Measurements from ENCODE around the gene IMPG2. TPM values are rescaled to one million over a fixed set of nuclear protein-coding genes. Genes with fewer than 3 reads are reported as not detected.

Gene IMPG2
- total RNA-seq, 1 experiment from 2014 or later: 0.04 TPM

DNA sequence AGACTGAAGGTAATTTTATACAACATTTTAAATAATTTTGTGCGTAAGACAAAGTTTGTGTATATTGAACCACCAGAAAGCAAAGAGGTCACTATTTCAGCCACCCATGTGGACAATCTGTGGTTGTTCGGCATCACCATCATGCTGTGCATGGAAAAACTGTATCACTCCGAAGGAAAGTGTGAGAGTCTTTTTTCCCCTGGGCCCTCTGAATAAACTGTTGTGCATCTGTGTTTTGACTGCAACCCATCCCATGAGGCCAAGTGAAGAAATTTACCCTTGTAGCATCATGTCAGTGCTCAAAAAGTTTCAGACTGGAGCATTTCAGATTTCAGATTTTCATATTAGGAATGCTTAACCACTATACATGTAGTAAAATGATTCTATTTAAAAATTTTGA, 85.3 kb downstream of the IMPG2 start (continued):
- no peak for TF ChIP-seq CREM (CRISPR knock-in tag; IDR thresholded peaks at IDR 0.05)
- TF ChIP-seq NFATC4 (CRISPR knock-in tag; IDR thresholded peaks at IDR 0.05): no peak
- TF ChIP-seq, protein P1, sequence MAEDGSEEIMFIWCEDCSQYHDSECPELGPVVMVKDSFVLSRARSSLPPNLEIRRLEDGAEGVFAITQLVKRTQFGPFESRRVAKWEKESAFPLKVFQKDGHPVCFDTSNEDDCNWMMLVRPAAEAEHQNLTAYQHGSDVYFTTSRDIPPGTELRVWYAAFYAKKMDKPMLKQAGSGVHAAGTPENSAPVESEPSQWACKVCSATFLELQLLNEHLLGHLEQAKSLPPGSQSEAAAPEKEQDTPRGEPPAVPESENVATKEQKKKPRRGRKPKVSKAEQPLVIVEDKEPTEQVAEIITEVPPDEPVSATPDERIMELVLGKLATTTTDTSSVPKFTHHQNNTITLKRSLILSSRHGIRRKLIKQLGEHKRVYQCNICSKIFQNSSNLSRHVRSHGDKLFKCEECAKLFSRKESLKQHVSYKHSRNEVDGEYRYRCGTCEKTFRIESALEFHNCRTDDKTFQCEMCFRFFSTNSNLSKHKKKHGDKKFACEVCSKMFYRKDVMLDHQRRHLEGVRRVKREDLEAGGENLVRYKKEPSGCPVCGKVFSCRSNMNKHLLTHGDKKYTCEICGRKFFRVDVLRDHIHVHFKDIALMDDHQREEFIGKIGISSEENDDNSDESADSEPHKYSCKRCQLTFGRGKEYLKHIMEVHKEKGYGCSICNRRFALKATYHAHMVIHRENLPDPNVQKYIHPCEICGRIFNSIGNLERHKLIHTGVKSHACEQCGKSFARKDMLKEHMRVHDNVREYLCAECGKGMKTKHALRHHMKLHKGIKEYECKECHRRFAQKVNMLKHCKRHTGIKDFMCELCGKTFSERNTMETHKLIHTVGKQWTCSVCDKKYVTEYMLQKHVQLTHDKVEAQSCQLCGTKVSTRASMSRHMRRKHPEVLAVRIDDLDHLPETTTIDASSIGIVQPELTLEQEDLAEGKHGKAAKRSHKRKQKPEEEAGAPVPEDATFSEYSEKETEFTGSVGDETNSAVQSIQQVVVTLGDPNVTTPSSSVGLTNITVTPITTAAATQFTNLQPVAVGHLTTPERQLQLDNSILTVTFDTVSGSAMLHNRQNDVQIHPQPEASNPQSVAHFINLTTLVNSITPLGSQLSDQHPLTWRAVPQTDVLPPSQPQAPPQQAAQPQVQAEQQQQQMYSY (CRISPR knock-in tag; IDR thresholded peaks at IDR 0.05): no peak
- TF ChIP-seq ZNF263 (CRISPR knock-in tag; IDR thresholded peaks at IDR 0.05; ENCODE audit: low read depth): no peak
- TF ChIP-seq, protein P2, sequence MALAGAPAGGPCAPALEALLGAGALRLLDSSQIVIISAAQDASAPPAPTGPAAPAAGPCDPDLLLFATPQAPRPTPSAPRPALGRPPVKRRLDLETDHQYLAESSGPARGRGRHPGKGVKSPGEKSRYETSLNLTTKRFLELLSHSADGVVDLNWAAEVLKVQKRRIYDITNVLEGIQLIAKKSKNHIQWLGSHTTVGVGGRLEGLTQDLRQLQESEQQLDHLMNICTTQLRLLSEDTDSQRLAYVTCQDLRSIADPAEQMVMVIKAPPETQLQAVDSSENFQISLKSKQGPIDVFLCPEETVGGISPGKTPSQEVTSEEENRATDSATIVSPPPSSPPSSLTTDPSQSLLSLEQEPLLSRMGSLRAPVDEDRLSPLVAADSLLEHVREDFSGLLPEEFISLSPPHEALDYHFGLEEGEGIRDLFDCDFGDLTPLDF (CRISPR knock-in tag; IDR thresholded peaks at IDR 0.05): no peak

DNA sequence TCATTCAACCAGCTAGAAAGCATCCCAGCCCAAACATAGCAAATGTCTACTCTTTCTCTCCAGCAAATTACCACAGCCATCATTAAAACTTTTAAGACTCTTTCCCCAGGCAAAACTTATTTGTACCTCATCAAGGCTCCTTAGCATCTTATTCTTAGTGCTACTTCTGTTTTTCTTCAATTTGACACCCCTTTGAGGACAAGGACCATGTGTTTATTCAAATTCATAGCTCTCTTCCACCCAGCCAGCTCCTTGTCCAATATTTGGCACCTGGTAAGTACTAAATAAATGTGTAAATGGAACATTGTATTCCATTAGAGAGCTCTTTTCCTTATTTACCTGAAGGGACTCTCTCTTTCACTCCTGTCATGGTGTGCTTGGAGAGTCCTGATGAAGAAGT, 89.8 kb downstream of the IMPG2 start:
- no peak for TF ChIP-seq ZNF396 (CRISPR knock-in tag; IDR thresholded peaks at IDR 0.05; ENCODE audit: borderline replicate concordance)
- no peak for TF ChIP-seq NFE2L1 (CRISPR knock-in tag; IDR thresholded peaks at IDR 0.05)
- no peaks in the 10 kb centered on the region for H3K9me3 Mint-ChIP-seq
- CTCF ChIA-PET: interaction anchor here (0.6 kb wide), 1 partner anchor 94 kb away, joined by 3 read pairs; no protein-coding TSS in a partner anchor

DNA sequence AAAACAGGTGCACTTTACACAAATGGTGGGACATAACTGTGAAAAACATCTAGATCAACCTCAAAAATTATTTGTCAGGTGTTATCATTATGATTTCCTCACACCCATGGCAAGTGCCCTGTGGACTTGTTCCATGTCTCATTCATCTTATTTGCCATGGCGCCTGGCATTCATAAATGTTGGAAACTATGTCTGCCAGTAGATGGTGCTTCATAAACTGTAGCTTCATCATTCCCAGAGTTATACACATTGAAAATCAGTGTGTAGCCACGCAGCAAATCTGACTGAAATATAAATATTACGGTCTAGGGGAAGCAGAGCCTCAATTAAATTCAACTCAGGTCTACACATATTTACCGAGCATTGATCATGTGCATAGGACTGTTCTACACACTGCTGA, 90.7 kb downstream of the IMPG2 start:
- ATAC-seq (no peak), DNase-seq (ENCODE audit: low spot score) (no peak)
- POLR2A ChIA-PET: no interaction called here
- no peaks in the 10 kb centered on the region for H3K27me3 Mint-ChIP-seq (ENCODE audit: low read depth)
- no peaks in the 10 kb centered on the region for H3K9me3 Mint-ChIP-seq
- CTCF ChIA-PET: no interaction called here
- no peak overlapping the region for H3K27ac Mint-ChIP-seq
- H3K4me3 Mint-ChIP-seq: no peak overlapping the region
- H3K36me3 Mint-ChIP-seq: no peaks in the 10 kb centered on the region
- TF ChIP-seq NR2C2 (CRISPR knock-in tag; IDR thresholded peaks at IDR 0.05) (no peak), SMAD3 (CRISPR knock-in tag; IDR thresholded peaks at IDR 0.05; ENCODE audit: borderline replicate concordance) (no peak)
- TF ChIP-seq, protein P3, sequence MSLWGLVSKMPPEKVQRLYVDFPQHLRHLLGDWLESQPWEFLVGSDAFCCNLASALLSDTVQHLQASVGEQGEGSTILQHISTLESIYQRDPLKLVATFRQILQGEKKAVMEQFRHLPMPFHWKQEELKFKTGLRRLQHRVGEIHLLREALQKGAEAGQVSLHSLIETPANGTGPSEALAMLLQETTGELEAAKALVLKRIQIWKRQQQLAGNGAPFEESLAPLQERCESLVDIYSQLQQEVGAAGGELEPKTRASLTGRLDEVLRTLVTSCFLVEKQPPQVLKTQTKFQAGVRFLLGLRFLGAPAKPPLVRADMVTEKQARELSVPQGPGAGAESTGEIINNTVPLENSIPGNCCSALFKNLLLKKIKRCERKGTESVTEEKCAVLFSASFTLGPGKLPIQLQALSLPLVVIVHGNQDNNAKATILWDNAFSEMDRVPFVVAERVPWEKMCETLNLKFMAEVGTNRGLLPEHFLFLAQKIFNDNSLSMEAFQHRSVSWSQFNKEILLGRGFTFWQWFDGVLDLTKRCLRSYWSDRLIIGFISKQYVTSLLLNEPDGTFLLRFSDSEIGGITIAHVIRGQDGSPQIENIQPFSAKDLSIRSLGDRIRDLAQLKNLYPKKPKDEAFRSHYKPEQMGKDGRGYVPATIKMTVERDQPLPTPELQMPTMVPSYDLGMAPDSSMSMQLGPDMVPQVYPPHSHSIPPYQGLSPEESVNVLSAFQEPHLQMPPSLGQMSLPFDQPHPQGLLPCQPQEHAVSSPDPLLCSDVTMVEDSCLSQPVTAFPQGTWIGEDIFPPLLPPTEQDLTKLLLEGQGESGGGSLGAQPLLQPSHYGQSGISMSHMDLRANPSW (CRISPR knock-in tag; conservative IDR thresholded peaks at IDR 0.05; ENCODE audit: low read depth): no peak
- H3K4me1 Mint-ChIP-seq: peaks cover 4% of the 10 kb centered on the region; the same call in 1 of the 2 replicates

More for the DNA sequence above, 89.8 kb downstream of the IMPG2 start:
- H3K4me3 Mint-ChIP-seq: no peak overlapping the region
- H3K4me1 Mint-ChIP-seq: peaks cover 4% of the 10 kb centered on the region; the same call in 1 of the 2 replicates
- ATAC-seq: no peak
- no peak overlapping the region for H3K27ac Mint-ChIP-seq
- POLR2A ChIA-PET: no interaction called here
- H3K36me3 Mint-ChIP-seq: no peaks in the 10 kb centered on the region
- DNase-seq (ENCODE audit: low spot score): no peak
- no peaks in the 10 kb centered on the region for H3K27me3 Mint-ChIP-seq (ENCODE audit: low read depth)

DNA sequence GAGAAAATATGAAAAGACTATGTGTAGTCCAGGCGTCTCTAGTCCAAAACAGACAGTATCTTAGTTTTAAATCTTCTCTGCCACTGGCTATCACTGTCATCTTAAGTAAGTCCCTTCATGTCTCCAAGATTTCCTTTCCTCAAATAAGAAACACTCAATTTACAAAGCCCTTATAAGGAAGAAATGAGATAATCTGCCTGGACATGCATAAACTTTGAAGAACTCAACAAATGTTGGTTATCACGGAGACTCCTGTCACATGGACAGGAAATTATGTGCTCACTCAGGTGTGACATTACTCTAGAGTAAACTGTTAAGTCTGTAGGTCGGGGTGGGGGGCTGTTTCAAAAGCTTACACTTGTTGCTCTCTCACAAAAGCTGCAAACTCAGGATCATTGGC, 91.9 kb downstream of the IMPG2 start:
- Mint-ChIP-seq H3K4me1 (peaks cover 4% of the 10 kb centered on the region; the same call in 1 of the 2 replicates), H3K4me3 (no peak overlapping the region), H3K9me3 (no peaks in the 10 kb centered on the region), H3K27me3 (ENCODE audit: low read depth) (no peaks in the 10 kb centered on the region), H3K36me3 (no peaks in the 10 kb centered on the region), H3K27ac (no peak overlapping the region)
- TF ChIP-seq, protein P4, sequence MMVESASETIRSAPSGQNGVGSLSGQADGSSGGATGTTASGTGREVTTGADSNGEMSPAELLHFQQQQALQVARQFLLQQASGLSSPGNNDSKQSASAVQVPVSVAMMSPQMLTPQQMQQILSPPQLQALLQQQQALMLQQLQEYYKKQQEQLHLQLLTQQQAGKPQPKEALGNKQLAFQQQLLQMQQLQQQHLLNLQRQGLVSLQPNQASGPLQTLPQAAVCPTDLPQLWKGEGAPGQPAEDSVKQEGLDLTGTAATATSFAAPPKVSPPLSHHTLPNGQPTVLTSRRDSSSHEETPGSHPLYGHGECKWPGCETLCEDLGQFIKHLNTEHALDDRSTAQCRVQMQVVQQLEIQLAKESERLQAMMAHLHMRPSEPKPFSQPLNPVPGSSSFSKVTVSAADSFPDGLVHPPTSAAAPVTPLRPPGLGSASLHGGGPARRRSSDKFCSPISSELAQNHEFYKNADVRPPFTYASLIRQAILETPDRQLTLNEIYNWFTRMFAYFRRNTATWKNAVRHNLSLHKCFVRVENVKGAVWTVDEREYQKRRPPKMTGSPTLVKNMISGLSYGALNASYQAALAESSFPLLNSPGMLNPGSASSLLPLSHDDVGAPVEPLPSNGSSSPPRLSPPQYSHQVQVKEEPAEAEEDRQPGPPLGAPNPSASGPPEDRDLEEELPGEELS (CRISPR knock-in tag; IDR thresholded peaks at IDR 0.05): no peak
- TF ChIP-seq ZBTB21 (CRISPR knock-in tag; IDR thresholded peaks at IDR 0.05; ENCODE audit: borderline replicate concordance) (no peak), TEAD1 (CRISPR knock-in tag; IDR thresholded peaks at IDR 0.05) (no peak), FOXK1 (CRISPR knock-in tag; IDR thresholded peaks at IDR 0.05) (no peak), MXD4 (CRISPR knock-in tag; IDR thresholded peaks at IDR 0.05; ENCODE audit: borderline replicate concordance) (no peak)
- TF ChIP-seq, protein P5, sequence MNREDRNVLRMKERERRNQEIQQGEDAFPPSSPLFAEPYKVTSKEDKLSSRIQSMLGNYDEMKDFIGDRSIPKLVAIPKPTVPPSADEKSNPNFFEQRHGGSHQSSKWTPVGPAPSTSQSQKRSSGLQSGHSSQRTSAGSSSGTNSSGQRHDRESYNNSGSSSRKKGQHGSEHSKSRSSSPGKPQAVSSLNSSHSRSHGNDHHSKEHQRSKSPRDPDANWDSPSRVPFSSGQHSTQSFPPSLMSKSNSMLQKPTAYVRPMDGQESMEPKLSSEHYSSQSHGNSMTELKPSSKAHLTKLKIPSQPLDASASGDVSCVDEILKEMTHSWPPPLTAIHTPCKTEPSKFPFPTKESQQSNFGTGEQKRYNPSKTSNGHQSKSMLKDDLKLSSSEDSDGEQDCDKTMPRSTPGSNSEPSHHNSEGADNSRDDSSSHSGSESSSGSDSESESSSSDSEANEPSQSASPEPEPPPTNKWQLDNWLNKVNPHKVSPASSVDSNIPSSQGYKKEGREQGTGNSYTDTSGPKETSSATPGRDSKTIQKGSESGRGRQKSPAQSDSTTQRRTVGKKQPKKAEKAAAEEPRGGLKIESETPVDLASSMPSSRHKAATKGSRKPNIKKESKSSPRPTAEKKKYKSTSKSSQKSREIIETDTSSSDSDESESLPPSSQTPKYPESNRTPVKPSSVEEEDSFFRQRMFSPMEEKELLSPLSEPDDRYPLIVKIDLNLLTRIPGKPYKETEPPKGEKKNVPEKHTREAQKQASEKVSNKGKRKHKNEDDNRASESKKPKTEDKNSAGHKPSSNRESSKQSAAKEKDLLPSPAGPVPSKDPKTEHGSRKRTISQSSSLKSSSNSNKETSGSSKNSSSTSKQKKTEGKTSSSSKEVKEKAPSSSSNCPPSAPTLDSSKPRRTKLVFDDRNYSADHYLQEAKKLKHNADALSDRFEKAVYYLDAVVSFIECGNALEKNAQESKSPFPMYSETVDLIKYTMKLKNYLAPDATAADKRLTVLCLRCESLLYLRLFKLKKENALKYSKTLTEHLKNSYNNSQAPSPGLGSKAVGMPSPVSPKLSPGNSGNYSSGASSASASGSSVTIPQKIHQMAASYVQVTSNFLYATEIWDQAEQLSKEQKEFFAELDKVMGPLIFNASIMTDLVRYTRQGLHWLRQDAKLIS (CRISPR knock-in tag; IDR thresholded peaks at IDR 0.05; ENCODE audit: borderline replicate concordance): no peak
- TF ChIP-seq, protein P6, sequence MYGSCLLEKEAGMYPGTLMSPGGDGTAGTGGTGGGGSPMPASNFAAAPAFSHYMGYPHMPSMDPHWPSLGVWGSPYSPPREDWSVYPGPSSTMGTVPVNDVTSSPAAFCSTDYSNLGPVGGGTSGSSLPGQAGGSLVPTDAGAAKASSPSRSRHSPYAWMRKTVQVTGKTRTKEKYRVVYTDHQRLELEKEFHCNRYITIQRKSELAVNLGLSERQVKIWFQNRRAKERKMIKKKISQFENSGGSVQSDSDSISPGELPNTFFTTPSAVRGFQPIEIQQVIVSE (CRISPR knock-in tag; IDR thresholded peaks at IDR 0.05; ENCODE audit: borderline replicate concordance): no peak
- DNase-seq (ENCODE audit: low spot score): no peak
- ChIA-PET POLR2A (no interaction called here), CTCF (no interaction called here)
- no peak for ATAC-seq
